Gastrocnemius medialis (tissue), 4 donors: Measurements from ENCODE around the gene HK1. TPM values are rescaled to one million over a fixed set of nuclear protein-coding genes. Genes with fewer than 3 reads are reported as not detected.
A peak's percentile ranks its signal among the peaks of the same experiment; 100 is the strongest.

Experiments
- ATAC-seq, 2 donors: fragments of 150-250 bp; one replicate each; pipeline ENCODE4 v1.9.1; 2016
- DNase-seq, 2 donors: peaks; one replicate each; pipeline ENCODE4 v3.0.0-alpha.2; 2019
- H3K27ac ChIP-seq, 4 donors: fragments of 200-600 bp; sonication (generic); 1 replicate in 1 of 4; 2 replicates in 3 of 4; pipeline ENCODE4 v1.5.1; 2016 to 2018; ENCODE audit warnings: mild to moderate bottlenecking in 2 of 4, moderate library complexity in 1 of 4
- H3K27me3 ChIP-seq, 3 donors: fragments of 200-600 bp; sonication (generic) in 2 of 3; 1 replicate in 1 of 3; 2 replicates in 2 of 3; pipeline versions ENCODE4 v1.5.1 to v1.6.0; 2016 to 2019; ENCODE audit warnings: mild to moderate bottlenecking in 1 of 3, moderate library complexity in 1 of 3
- H3K36me3 ChIP-seq, 2 donors: fragments of 200-600 bp; sonication (generic) in 1 of 2; one replicate each; pipeline ENCODE4 v1.5.1; 2017 to 2018
- H3K4me1 ChIP-seq, 2 donors: fragments of 200-600 bp; sonication (generic) in 1 of 2; one replicate each; pipeline ENCODE4 v1.5.1; 2016 to 2017; ENCODE audit warnings: mild to moderate bottlenecking in 2 of 2
- H3K4me3 ChIP-seq, 4 donors: fragments of 200-600 bp; sonication (generic) in 3 of 4; 1 replicate in 1 of 4; 2 replicates in 3 of 4; pipeline ENCODE4 v1.5.1; 2016 to 2019; ENCODE audit warnings: mild to moderate bottlenecking in 2 of 4
- H3K9me3 ChIP-seq, 3 donors: fragments of 200-600 bp; sonication (generic) in 2 of 3; 1 replicate in 1 of 3; 2 replicates in 2 of 3; pipeline ENCODE4 v1.5.1; 2016 to 2019
- CTCF ChIP-seq, 5 experiments: fragments of 450-650 bp in 3 of 5; fragments of 200-600 bp in 2 of 5; sonication (generic) in 2 of 5; IDR thresholded peaks in 4 of 5; conservative IDR thresholded peaks in 1 of 5; 1 replicate in 4 of 5; 2 replicates in 1 of 5; pipeline ENCODE4 v1.5.1; 2016 to 2019; ENCODE audit warnings: antibody characterized with exemption in 5 of 5, mild to moderate bottlenecking in 3 of 5, moderate library complexity in 3 of 5
- POLR2A ChIP-seq, 2 donors: fragments of 450-650 bp; IDR thresholded peaks; one replicate each; pipeline ENCODE4 v1.6.1; 2017; ENCODE audit warnings: antibody characterized with exemption in 2 of 2, mild to moderate bottlenecking in 2 of 2, moderate library complexity in 2 of 2
- in situ Hi-C, 4 donors: fragments of 200-750 bp; cut with MboI; loops; one replicate each; pipeline versions ENCODE4 v1.15.0 to v1.8.0; 2017; ENCODE audit warnings: low sequenced_read_pairs in 4 of 4
- intact Hi-C: fragments of 100-400 bp; cut with DNase I; formaldehyde crosslinking; loops from one replicate; pipeline ENCODE4 v1.15.1; 2023; ENCODE audit warnings: low total_unique reads
- total RNA-seq, 4 donors: library from RNA; depleted of rRNA; stranded (reverse); fragments of >200 nt; gene quantifications; one replicate each; pipeline versions ENCODE4 v1.1.0 to v1.2.3, GENCODE V29; 2016

HK1 gene
- total RNA-seq, 4 donors from 2014 or later = 168 to 331 (median 246) TPM

GRCh38 chr10:69358148-69358795 is 80.0 kb downstream of the HK1 start:
- no peaks in the 10 kb centered on the region for H3K36me3 ChIP-seq

GRCh38 chr10:69359148-69359547 is 80.9 kb downstream of the HK1 start:
- Histone ChIP-seq H3K4me3 (no peak overlapping the region), H3K4me1 (peaks cover 53 to 55% of the 10 kb centered on the region in 2 donors), H3K27me3 (no peaks in the 10 kb centered on the region), H3K9me3 (no peaks in the 10 kb centered on the region), H3K27ac (peak overlapping the region; percentile 89 to 93 (median 92)), H3K36me3 (no peaks in the 10 kb centered on the region)
- intact Hi-C loops (no loop called here), in situ Hi-C loops (no loop called here)
- no peak for ATAC-seq
- TF ChIP-seq CTCF (IDR thresholded peaks at IDR 0.05 in 4 of 5, conservative IDR thresholded peaks at IDR 0.05 in 1 of 5) (no peak), POLR2A (IDR thresholded peaks at IDR 0.05) (no peak)
- no peak for DNase-seq

More at GRCh38 chr10:69358148-69358795, 80.0 kb downstream of the HK1 start:
- Histone ChIP-seq H3K4me3 (no peak overlapping the region), H3K9me3 (no peaks in the 10 kb centered on the region), H3K27me3 (no peaks in the 10 kb centered on the region), H3K4me1 (peaks cover 45 to 47% of the 10 kb centered on the region in 2 donors), H3K27ac (peak overlapping the region; percentile 89 to 93 (median 92))
- DNase-seq (no peak), ATAC-seq (no peak)
- intact Hi-C loops = no loop called here
- in situ Hi-C loops = no loop called here
- no peak for TF ChIP-seq POLR2A (IDR thresholded peaks at IDR 0.05)
- no peak for TF ChIP-seq CTCF (IDR thresholded peaks at IDR 0.05 in 4 of 5, conservative IDR thresholded peaks at IDR 0.05 in 1 of 5)

- Histone ChIP-seq H3K27ac (peak overlapping the region; percentile 89 to 93 (median 92)), H3K4me1 (peaks cover 57 to 59% of the 10 kb centered on the region in 2 donors), H3K36me3 (peaks cover 0 to 1% of the 10 kb centered on the region in 2 donors), H3K27me3 (no peaks in the 10 kb centered on the region), H3K9me3 (no peaks in the 10 kb centered on the region), H3K4me3 (no peak overlapping the region)
- in situ Hi-C loops (no loop called here), intact Hi-C loops (no loop called here)
- DNase-seq = no peak
- peak in 1 of 2 donors; percentile 26 for ATAC-seq
- no peak for TF ChIP-seq CTCF (IDR thresholded peaks at IDR 0.05 in 4 of 5, conservative IDR thresholded peaks at IDR 0.05 in 1 of 5)
- no peak for TF ChIP-seq POLR2A (IDR thresholded peaks at IDR 0.05)
Observed at GRCh38 chr10:69359594-69359993, 81.3 kb downstream of the HK1 start.

- TF ChIP-seq CTCF (IDR thresholded peaks at IDR 0.05 in 4 of 5, conservative IDR thresholded peaks at IDR 0.05 in 1 of 5) (no peak), POLR2A (IDR thresholded peaks at IDR 0.05) (no peak)
- peaks cover 63 to 64% of the 10 kb centered on the region in 2 donors for H3K4me1 ChIP-seq
- in situ Hi-C loops = no loop called here
- peaks cover 0 to 12% of the 10 kb centered on the region in 2 donors for H3K36me3 ChIP-seq
- H3K27ac ChIP-seq = peak overlapping the region; percentile 89 to 93 (median 92)
- ATAC-seq (peak; percentile 73 to 76), DNase-seq (peak; percentile 80 to 94)
- no peak overlapping the region for H3K4me3 ChIP-seq
- no peaks in the 10 kb centered on the region for H3K27me3 ChIP-seq
- intact Hi-C loops = no loop called here
- H3K9me3 ChIP-seq = no peaks in the 10 kb centered on the region
Observed at GRCh38 chr10:69360485-69361302, 82.4 kb downstream of the HK1 start.
